Chondrocyte (in vitro differentiated cells): ENCODE data around the gene BCL6. TPM values are rescaled to one million over a fixed set of nuclear protein-coding genes. Genes with fewer than 3 reads are reported as not detected.
A peak's percentile ranks its signal among the peaks of the same experiment; 100 is the strongest.

Experiments
- DNase-seq: peaks from one replicate; pipeline ENCODE4 v3.0.0; 2021; ENCODE audit warnings: mixed read lengths, low spot score
- H3K27ac Mint-ChIP-seq: one replicate; pipeline ENCODE4 v1.8.0; 2021; ENCODE audit warnings: mild to moderate bottlenecking, moderate library complexity, mixed read lengths; ENCODE audit not compliant: unreplicated experiment
- H3K27me3 Mint-ChIP-seq: 2 replicates; pipeline ENCODE4 v1.8.0; 2021; ENCODE audit warnings: low read depth, mixed read lengths
- H3K36me3 Mint-ChIP-seq: 2 replicates; pipeline ENCODE4 v1.8.0; 2021; ENCODE audit warnings: low read depth, mixed read lengths
- H3K4me1 Mint-ChIP-seq: 2 replicates; pipeline ENCODE4 v1.8.0; 2021; ENCODE audit warnings: low read depth, mild to moderate bottlenecking, mixed read lengths
- H3K4me3 Mint-ChIP-seq: one replicate; pipeline ENCODE4 v1.8.0; 2021; ENCODE audit warnings: mild to moderate bottlenecking, moderate library complexity, mixed read lengths; ENCODE audit not compliant: unreplicated experiment
- H3K9me3 Mint-ChIP-seq: 2 replicates; pipeline ENCODE4 v1.8.0; 2021; ENCODE audit warnings: low read depth, mixed read lengths
- long read RNA-seq: library from polyadenylated mRNA; stranded (forward); transcript quantifications from one replicate; pipeline ENCODE4 v2.0.0, GENCODE V29; 2021
- total RNA-seq: library from RNA; stranded (reverse); gene quantifications from 3 replicates; pipeline ENCODE4 v1.2.1, GENCODE V29; 2021
- TF ChIP-seq, protein P1 (sequence below): fragments of 200-600 bp; sonication (generic); IDR thresholded peaks from 2 replicates; pipeline ENCODE4 v1.5.0; 2021; ENCODE audit warnings: antibody characterized with exemption, mild to moderate bottlenecking, moderate library complexity

The BCL6 gene
- total RNA-seq: 45.2 to 46.7 TPM (median 46.0 TPM) in 3 replicates
- long read RNA-seq, partial matches to known transcripts: 0 of 5 reads
- long read RNA-seq, other reads (novel, unspliced or antisense): 5 of 5 reads

DNA sequence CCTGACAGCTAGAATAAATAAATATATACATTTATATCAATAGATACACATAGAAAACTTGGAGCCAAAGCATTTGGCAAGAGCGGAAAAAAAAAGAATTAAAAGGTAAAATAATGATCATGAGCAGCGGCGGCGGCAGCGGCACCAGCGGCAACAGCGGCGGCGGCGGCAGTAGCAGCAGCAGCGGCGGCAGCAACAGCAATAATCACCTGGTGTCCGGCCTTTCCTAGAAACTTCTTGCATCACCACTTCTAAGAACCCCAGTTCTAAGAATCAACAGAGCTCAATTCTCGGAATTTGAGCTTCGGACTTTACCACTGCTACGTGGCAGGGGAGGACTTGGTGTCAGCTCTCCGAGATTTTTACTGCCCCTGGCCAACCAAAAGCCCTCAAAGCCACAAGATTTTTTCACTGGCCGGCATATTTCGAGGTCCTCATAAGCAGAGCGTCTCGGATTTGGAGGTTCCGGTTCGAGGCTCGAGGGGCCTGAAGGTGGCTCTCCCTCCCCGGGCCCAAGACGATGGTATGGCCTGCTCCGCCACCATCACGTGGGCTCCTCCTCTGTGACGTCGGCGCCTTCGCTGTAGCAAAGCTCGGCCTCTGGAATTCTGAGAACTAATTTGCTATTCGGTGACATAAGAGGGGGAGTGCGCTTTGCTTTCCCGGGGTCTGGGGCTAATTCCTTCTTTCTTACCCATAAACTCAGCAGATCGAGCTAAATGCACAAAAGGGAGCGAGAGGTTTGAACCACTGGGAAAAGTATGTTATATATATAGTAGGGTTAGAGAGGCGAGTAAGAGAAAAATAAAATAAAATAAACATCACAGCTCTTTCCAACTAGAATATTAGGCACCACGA, at the start of gene BCL6:
TSS of gene BCL6 (minus strand) at position 268 of the 858 bp plus-strand sequence. CDS start 11,775 bp downstream, outside the sequence.
- Mint-ChIP-seq H3K27ac (peak within 1 kb of the TSS; percentile 100), H3K4me1 (peaks cover 70% of the 10 kb centered on the region), H3K9me3 (no peaks in the 10 kb centered on the region), H3K4me3 (peak within 1 kb of the TSS; percentile 87), H3K27me3 (no peaks in the 10 kb centered on the region), H3K36me3 (no peaks in the 10 kb centered on the region)
- peak; percentile 93 for DNase-seq
- TF ChIP-seq, protein P1, sequence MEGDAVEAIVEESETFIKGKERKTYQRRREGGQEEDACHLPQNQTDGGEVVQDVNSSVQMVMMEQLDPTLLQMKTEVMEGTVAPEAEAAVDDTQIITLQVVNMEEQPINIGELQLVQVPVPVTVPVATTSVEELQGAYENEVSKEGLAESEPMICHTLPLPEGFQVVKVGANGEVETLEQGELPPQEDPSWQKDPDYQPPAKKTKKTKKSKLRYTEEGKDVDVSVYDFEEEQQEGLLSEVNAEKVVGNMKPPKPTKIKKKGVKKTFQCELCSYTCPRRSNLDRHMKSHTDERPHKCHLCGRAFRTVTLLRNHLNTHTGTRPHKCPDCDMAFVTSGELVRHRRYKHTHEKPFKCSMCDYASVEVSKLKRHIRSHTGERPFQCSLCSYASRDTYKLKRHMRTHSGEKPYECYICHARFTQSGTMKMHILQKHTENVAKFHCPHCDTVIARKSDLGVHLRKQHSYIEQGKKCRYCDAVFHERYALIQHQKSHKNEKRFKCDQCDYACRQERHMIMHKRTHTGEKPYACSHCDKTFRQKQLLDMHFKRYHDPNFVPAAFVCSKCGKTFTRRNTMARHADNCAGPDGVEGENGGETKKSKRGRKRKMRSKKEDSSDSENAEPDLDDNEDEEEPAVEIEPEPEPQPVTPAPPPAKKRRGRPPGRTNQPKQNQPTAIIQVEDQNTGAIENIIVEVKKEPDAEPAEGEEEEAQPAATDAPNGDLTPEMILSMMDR: peak; percentile 20

DNA sequence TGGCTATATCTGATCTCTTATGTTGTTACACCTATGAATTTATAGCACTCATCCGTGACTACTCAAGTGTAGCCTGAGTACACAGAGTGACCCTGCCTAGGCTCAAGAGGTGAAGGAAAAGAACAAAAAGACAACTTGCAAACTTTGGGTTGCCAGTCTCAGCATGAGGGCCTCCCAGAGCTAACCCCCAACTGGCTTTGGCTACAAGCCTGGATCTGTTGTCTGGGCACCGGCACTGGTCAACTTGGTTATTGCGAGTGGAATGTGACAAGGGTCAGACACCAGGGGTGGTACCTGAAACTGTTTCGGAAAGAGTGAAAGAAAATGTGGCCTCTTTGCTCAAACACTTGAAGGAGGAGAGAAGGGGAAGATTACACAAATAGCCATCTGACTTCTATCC, 49.5 kb upstream of the BCL6 start:
- Mint-ChIP-seq H3K9me3 (no peaks in the 10 kb centered on the region), H3K27me3 (peaks cover 5% of the 10 kb centered on the region), H3K27ac (no peak overlapping the region), H3K4me3 (no peak overlapping the region), H3K36me3 (no peaks in the 10 kb centered on the region), H3K4me1 (no peaks in the 10 kb centered on the region)
- no peak for DNase-seq
- TF ChIP-seq, protein P1: no peak

DNA sequence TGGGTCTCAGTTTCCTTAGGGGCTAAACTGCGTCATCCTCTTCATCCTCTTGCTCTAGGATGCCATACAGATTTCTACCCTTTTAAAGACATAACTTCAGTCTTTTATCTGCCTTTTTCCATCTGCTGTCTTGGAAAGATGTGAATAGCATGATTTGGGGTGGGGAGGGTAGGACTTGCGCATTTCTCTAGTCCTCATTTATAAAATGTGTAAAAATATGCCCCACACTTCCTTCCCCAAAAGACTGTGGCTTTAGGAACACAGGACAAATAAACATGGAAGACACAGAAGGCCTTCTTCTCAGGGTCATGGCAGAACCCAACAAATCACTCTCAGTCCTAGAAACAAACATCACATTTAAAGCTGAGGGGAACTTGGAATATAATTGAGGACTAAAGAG, 48.4 kb upstream of the BCL6 start:
- Mint-ChIP-seq H3K27ac (no peak overlapping the region), H3K4me3 (no peak overlapping the region), H3K27me3 (peaks cover 5% of the 10 kb centered on the region), H3K36me3 (no peaks in the 10 kb centered on the region), H3K9me3 (no peaks in the 10 kb centered on the region), H3K4me1 (no peaks in the 10 kb centered on the region)
- DNase-seq: no peak
- TF ChIP-seq, protein P1: no peak

DNA sequence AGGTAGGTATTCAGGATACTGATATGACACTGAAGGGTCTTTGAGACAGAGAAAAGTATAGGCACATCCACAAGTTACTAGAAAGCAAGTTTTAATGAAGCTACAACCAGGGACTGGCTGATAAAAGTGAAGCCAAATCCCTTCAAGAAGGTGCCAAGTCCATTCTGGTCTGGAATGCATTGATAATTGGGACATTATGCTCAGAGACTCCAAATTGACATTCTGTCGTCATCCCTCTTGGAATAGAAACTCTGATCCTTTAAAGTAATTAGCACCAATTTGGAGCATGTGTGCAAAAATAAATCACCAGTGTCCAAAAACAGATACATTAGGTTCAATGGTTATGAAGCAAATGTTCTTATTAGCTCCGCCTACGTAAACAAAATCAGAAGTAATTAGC, 47.3 kb upstream of the BCL6 start:
- peaks cover 5% of the 10 kb centered on the region for H3K27me3 Mint-ChIP-seq
- H3K36me3 Mint-ChIP-seq: no peaks in the 10 kb centered on the region
- TF ChIP-seq, protein P1: no peak
- no peaks in the 10 kb centered on the region for H3K4me1 Mint-ChIP-seq
- DNase-seq: no peak
- H3K9me3 Mint-ChIP-seq: no peaks in the 10 kb centered on the region
- no peak overlapping the region for H3K4me3 Mint-ChIP-seq
- no peak overlapping the region for H3K27ac Mint-ChIP-seq

DNA sequence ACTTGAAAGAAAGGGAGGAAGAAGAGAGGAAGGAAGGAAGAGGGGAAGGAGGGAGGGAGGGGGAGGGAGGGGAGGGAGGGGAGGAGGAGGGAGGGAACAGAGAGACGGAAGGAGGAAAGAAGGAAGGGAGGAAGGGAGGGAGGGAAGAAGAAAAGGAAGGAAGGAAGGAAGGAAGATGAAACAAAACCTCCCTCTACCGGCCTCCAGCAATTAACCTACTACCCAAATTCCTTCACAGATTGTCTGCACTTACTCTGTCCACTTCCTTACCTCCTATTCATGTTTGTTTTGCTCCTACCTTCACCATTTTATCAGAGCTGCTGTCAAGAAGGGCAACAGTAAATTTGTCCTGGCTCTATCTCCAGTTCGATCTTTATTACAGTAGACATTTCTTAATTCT, 44.6 kb upstream of the BCL6 start:
- TF ChIP-seq, protein P1: no peak
- no peaks in the 10 kb centered on the region for H3K9me3 Mint-ChIP-seq

More for the DNA sequence above, 44.6 kb upstream of the BCL6 start:
- Mint-ChIP-seq H3K27me3 (peaks cover 5% of the 10 kb centered on the region), H3K4me3 (no peak overlapping the region), H3K27ac (no peak overlapping the region), H3K36me3 (no peaks in the 10 kb centered on the region), H3K4me1 (no peaks in the 10 kb centered on the region)
- no peak for DNase-seq
